ENCODE results near the gene CASP9.

Gene CASP9

GRCh38 chr1:15524021-15524282 lies at the start of gene CASP9 (continued):
- TF ChIP-seq, protein P1, sequence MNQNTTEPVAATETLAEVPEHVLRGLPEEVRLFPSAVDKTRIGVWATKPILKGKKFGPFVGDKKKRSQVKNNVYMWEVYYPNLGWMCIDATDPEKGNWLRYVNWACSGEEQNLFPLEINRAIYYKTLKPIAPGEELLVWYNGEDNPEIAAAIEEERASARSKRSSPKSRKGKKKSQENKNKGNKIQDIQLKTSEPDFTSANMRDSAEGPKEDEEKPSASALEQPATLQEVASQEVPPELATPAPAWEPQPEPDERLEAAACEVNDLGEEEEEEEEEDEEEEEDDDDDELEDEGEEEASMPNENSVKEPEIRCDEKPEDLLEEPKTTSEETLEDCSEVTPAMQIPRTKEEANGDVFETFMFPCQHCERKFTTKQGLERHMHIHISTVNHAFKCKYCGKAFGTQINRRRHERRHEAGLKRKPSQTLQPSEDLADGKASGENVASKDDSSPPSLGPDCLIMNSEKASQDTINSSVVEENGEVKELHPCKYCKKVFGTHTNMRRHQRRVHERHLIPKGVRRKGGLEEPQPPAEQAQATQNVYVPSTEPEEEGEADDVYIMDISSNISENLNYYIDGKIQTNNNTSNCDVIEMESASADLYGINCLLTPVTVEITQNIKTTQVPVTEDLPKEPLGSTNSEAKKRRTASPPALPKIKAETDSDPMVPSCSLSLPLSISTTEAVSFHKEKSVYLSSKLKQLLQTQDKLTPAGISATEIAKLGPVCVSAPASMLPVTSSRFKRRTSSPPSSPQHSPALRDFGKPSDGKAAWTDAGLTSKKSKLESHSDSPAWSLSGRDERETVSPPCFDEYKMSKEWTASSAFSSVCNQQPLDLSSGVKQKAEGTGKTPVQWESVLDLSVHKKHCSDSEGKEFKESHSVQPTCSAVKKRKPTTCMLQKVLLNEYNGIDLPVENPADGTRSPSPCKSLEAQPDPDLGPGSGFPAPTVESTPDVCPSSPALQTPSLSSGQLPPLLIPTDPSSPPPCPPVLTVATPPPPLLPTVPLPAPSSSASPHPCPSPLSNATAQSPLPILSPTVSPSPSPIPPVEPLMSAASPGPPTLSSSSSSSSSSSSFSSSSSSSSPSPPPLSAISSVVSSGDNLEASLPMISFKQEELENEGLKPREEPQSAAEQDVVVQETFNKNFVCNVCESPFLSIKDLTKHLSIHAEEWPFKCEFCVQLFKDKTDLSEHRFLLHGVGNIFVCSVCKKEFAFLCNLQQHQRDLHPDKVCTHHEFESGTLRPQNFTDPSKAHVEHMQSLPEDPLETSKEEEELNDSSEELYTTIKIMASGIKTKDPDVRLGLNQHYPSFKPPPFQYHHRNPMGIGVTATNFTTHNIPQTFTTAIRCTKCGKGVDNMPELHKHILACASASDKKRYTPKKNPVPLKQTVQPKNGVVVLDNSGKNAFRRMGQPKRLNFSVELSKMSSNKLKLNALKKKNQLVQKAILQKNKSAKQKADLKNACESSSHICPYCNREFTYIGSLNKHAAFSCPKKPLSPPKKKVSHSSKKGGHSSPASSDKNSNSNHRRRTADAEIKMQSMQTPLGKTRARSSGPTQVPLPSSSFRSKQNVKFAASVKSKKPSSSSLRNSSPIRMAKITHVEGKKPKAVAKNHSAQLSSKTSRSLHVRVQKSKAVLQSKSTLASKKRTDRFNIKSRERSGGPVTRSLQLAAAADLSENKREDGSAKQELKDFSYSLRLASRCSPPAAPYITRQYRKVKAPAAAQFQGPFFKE (tag by site-specific recombination; IDR thresholded peaks at IDR 0.05; ENCODE audit: borderline replicate concordance): no peak
- TF ChIP-seq ZNF629 (tag by site-specific recombination; IDR thresholded peaks at IDR 0.05) (no peak), SETDB1 (IDR thresholded peaks at IDR 0.05; ENCODE audit: insufficient read length, low read length) (no peak), ZNF585B (tag by site-specific recombination; IDR thresholded peaks at IDR 0.05) (no peak), ZNF341 (tag by site-specific recombination; IDR thresholded peaks at IDR 0.05; ENCODE audit: low read depth) (peak; percentile 93)

DNA sequence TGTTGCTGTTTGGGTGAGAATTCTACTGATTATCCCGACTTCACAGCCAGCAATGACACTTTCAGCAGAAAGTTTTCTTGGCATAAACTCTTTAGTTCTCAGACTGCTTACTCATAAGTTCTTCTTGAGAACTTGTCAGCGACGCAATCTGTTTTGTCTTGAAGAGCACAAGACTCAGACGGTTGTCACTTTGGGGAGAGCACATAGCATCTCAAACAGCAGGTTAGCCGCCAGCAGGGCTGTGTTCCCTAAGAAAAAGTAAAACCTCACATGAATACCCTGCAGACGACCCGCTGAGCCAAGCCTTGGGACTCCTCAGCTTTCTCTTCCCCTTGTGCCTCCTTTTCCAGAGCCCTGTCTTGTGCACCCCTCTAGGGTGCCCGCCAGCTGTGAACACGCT lies 49.5 kb upstream of the CASP9 start:
- no peak overlapping the region for H3K27ac ChIP-seq (ENCODE audit: extremely low read depth, low read depth, low read length)
- H3K36me3 ChIP-seq (ENCODE audit: control insufficient read depth in 2 of 2, insufficient read depth in 1 of 2, low read length in 2 of 2): peaks cover 11 to 24% of the 10 kb centered on the region in 2 experiments; a peak in 2 of 3 replicates
- POLR2A ChIA-PET: no interaction called here
- no peak overlapping the region for H3K4me3 ChIP-seq (ENCODE audit: low read depth, low read length)
- H3K9me3 ChIP-seq (ENCODE audit: control insufficient read depth, insufficient read depth, low read depth, low read length): no peaks in the 10 kb centered on the region
- CTCF ChIA-PET: no interaction called here
- TF ChIP-seq ZNF10 (tag by site-specific recombination; IDR thresholded peaks at IDR 0.05) (no peak), ZNF132 (tag by site-specific recombination; IDR thresholded peaks at IDR 0.05; ENCODE audit: borderline replicate concordance) (no peak), ZFHX2 (tag by site-specific recombination; conservative IDR thresholded peaks at IDR 0.05) (no peak), ZNF211 (tag by site-specific recombination; IDR thresholded peaks at IDR 0.05; ENCODE audit: low read depth) (no peak), KLF16 (tag by site-specific recombination; IDR thresholded peaks at IDR 0.05) (no peak), ZNF514 (tag by site-specific recombination; IDR thresholded peaks at IDR 0.05) (no peak), ZNF114 (tag by site-specific recombination; IDR thresholded peaks at IDR 0.05) (no peak), ZNF626 (tag by site-specific recombination; IDR thresholded peaks at IDR 0.05) (no peak), ZBTB20 (tag by site-specific recombination; IDR thresholded peaks at IDR 0.05) (no peak)
- TF ChIP-seq, protein P2, sequence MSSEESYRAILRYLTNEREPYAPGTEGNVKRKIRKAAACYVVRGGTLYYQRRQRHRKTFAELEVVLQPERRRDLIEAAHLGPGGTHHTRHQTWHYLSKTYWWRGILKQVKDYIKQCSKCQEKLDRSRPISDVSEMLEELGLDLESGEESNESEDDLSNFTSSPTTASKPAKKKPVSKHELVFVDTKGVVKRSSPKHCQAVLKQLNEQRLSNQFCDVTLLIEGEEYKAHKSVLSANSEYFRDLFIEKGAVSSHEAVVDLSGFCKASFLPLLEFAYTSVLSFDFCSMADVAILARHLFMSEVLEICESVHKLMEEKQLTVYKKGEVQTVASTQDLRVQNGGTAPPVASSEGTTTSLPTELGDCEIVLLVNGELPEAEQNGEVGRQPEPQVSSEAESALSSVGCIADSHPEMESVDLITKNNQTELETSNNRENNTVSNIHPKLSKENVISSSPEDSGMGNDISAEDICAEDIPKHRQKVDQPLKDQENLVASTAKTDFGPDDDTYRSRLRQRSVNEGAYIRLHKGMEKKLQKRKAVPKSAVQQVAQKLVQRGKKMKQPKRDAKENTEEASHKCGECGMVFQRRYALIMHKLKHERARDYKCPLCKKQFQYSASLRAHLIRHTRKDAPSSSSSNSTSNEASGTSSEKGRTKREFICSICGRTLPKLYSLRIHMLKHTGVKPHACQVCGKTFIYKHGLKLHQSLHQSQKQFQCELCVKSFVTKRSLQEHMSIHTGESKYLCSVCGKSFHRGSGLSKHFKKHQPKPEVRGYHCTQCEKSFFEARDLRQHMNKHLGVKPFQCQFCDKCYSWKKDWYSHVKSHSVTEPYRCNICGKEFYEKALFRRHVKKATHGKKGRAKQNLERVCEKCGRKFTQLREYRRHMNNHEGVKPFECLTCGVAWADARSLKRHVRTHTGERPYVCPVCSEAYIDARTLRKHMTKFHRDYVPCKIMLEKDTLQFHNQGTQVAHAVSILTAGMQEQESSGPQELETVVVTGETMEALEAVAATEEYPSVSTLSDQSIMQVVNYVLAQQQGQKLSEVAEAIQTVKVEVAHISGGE (tag by site-specific recombination; conservative IDR thresholded peaks at IDR 0.05; ENCODE audit: low read depth): no peak
- no peaks in the 10 kb centered on the region for H3K4me1 ChIP-seq (ENCODE audit: control insufficient read depth, insufficient read depth, low read length)

DNA sequence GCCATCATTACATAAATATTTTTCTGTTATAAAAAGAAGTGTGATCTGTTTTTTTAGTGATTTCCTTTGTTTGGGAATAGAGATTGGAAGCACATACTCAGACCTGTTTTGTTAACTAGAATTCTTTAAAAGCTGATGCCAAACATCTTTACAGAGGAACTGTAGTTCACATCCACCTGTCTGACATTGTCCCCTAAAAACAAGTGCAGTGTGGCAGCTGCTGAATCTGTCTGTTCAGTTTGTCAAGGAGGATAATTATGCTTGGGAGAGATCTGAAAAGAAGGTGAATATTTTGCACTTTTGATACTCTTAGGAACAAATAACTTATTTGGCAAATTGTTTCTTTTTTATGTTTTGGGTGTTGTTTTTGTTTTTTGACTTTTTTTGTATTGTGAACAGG lies 47.3 kb upstream of the CASP9 start:
- ChIA-PET CTCF (interaction anchor here (0.7 to 1.7 kb wide), 3 partner anchors 10 to 443 kb away, joined by 3 read pairs; no protein-coding TSS in a partner anchor), POLR2A (no interaction called here)
- Histone ChIP-seq H3K4me3 (ENCODE audit: low read depth, low read length) (no peak overlapping the region), H3K4me1 (ENCODE audit: control insufficient read depth, insufficient read depth, low read length) (no peaks in the 10 kb centered on the region), H3K36me3 (ENCODE audit: control insufficient read depth in 2 of 2, insufficient read depth in 1 of 2, low read length in 2 of 2) (peaks cover 16 to 46% of the 10 kb centered on the region in 2 experiments; a peak in 2 of 3 replicates), H3K27ac (ENCODE audit: extremely low read depth, low read depth, low read length) (no peak overlapping the region), H3K9me3 (ENCODE audit: control insufficient read depth, insufficient read depth, low read depth, low read length) (no peaks in the 10 kb centered on the region)
- TF ChIP-seq ZNF138 (tag by site-specific recombination; IDR thresholded peaks at IDR 0.05; ENCODE audit: borderline replicate concordance): no peak
- TF ChIP-seq PRDM10 (tag by site-specific recombination; IDR thresholded peaks at IDR 0.05): no peak
- TF ChIP-seq ZBTB48 (tag by site-specific recombination; IDR thresholded peaks at IDR 0.05): no peak
- no peak for TF ChIP-seq ZNF132 (tag by site-specific recombination; IDR thresholded peaks at IDR 0.05; ENCODE audit: borderline replicate concordance)
- no peak for TF ChIP-seq KLF7 (tag by site-specific recombination; IDR thresholded peaks at IDR 0.05; ENCODE audit: borderline replicate concordance)
- no peak for TF ChIP-seq ZNF473 (tag by site-specific recombination; IDR thresholded peaks at IDR 0.05)
- no peak for TF ChIP-seq ZNF768 (tag by site-specific recombination; IDR thresholded peaks at IDR 0.05)
- no peak for TF ChIP-seq ZNF239 (tag by site-specific recombination; IDR thresholded peaks at IDR 0.05)
- no peak for TF ChIP-seq ZNF391 (tag by site-specific recombination; IDR thresholded peaks at IDR 0.05; ENCODE audit: borderline replicate concordance, low read depth)
